GM21423 (cell line): ENCODE results near the gene UST.
"Not testable (repeated sequence)": the region's sequence is repeated elsewhere in the genome, so short reads cannot be mapped to it uniquely, and the experiment has no call there.

Source experiments
- ATAC-seq: cut with Tn5 transposase; IDR thresholded peaks from one replicate; pipeline ENCODE4 v1.9.1; 2021; ENCODE audit warnings: mild to moderate bottlenecking, moderate library complexity; ENCODE audit not compliant: unreplicated experiment

UST gene

DNA sequence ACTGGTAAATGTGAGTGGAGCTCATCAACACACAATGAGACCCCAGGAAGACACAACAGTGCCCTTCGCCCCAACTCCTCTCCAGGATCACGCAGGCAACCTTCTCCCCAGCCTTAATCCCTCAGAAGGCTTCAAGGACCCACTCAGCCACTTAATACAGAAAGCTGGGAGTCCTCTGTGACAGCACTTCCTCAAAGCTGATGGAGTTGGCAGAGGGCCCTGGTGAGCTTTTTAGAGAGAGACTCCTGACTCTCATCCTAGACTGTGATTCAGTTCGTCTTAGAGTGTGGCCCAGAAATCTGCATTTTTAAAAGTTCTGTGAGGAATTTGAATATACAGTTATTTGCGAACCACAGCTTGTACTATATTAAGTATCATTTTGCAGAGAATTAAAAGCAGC is 187.7 kb downstream of the UST start:
- ATAC-seq, result no peak

DNA sequence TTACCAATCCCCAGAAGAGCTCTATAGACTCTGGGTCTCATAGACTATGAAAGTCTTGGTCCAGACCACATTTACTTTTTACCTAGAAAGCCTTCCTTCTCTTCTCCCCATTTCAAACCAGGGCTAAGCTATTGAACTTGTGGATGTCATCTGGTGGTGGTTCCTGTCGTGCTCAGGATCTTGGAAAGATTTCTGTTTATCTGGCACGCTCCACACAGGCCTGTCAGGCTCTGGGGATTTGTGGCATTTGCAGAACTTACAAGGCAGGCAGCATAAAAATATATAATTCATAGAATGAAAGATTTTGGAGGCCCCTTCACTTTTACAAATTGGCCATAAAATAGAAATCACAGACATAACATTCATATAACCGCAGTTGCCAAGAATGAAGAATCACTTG is 188.1 kb downstream of the UST start:
- ATAC-seq, result no peak

DNA sequence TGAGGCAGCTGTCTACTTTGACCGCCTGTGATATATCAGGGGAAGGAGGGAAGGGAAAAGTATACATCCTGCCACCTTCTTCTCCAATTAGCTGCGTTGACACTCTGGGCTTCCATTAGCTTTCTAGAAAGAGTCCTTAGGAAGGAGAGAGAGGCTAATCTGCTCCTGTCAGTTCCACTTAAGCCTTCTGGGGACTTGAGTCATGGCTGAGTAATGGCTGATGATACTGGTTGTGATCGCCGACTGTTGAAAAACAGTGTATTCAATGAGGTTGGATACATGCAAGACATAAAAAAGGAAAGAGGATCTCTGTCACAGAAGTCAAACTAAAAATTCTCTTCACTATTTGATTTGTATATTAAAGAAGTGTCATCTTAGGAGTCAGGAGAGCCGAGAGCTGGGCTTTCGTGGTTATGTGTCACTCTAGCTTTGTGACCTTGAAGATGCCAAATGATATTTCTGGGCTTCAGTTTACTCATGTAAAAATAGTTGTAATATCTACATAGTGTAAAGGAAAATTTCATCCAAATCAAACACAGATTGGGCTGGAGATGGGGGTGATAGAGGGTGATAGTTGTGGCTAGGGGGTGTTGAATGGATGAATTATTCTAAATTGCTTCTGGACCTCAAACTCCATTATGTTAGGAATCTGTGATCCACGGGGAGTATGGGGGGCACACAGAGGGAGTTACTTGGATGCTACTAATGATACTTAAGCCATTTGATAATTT is 189.0 kb downstream of the UST start:
- ATAC-seq, result no peak

DNA sequence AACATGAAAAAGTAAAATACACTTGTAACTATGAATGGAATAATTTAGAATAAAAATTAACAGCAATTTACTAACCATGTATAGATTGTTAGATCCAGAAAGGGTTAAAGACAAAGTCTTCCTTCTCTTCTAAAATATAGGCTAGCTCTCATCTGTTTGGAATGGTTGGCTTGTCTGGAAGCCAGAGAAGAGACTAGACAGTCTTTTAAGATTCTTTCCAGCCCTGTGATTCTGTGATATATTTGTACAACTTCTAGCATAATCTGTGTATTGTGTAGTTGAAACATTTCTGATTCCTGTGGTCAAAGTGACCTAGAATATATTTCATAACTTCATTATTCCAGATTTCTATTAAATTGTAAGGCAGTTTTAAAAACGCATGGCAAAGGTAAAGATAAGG is 196.6 kb downstream of the UST start:
- no peak for ATAC-seq

DNA sequence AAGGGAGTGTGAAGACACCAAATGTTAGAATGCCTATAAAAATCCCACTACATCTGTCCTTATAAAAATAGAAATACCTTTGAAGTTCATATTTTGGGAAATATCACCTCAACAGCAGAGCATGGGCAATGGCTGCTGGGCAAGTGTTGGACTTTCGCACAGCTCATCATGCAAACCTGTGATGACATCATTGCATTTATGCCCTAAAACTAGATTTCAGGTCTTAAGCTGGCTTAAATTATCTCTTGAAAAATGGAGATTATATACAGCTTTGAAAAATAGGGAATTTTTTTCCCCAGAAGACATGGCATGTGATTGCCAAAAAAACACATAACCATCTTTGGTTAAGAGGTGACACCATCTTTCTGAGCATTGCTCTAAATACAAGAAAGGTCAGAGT is 197.8 kb downstream of the UST start:
- no peak for ATAC-seq

DNA sequence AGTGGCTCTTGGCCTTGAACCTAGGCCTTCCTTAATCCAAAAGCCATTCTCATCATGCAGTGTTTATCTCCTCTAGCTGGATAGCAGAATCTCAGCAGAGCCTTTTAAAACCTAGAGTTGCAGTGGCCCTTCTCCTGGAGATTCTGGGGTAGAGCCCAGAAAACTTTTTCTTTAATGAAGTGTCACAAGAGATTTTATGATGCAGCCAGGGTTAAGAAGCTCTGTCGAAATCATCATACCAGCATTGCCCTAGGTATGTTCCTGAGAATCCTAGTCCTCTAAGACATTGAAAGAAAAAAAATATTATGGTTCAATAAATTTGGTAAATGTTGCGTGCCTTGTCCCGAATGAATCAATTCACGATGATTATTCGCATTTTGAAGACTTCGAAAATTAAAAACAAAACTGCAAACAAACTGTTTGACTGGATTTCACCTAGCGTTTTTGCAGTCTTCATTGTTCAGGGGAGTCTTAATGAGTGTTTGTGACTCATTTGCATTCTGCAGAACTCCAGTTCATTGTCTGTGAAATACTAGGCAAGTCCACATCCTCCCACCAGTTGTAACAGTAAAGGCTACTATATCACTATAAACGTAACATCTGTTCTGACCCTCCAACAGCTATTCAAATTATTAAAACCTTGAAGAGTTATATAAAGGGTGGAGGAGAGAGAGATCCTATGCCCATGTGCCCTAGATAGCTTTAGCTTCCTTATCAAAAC is 198.6 kb downstream of the UST start:
- ATAC-seq, result no peak

DNA sequence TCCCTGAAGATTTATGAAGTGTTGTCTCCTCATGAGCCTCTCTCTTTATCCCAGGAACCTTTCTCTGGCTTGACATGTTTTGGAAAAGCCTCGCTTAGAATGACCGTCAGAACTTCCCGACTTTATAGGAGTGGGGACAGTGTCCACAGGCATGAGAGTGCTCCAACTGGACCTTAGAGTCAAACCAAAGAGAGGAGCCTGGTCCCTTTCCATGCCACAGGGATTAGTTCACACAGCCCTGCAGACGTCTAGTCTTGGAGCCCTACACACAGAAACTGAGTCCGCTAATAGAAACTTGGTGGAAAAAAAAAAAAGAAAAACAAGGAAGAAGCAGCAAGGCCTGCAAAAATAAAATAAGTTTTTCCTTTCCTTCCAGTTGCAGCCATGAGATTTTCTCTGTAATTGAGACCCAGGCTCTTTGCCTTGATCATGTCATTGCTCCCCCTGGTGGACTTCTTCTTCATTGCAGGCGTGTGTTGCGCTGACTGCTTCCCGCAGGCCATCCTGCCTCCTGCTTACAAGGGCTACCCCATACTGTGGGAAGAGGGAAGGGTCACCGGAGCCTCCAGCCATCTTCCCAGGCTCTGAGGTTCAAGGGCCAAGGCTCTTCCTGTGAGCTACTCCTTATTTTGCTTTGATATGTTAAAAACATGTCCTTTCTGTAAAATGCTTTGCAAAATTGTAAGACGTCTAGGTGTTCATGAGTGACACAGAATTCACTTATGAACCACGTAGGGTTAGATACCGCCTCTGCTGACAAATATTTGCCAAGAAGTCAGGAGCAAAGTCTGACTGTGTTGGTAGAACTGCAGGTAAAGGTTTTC is 201.0 kb downstream of the UST start:
- ATAC-seq, result no peak

DNA sequence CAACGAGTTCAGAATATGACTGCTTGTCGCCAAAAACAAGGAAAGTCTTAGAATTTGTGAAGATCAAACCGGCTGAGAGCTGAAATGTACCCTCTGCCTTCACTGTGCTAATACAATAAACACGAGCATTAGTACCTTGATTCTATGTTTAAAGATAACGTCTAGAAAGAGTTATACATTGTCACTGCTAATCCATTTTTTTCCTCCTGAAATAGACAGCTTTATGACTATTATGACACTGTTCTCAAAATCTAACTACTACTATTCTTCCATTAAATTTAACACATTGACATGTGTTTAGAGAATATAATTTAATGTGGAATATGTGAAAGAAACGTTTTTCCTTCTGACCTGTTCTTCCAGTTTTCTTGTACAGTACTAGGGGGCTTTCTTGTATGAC is 204.8 kb downstream of the UST start:
- no peak for ATAC-seq

DNA sequence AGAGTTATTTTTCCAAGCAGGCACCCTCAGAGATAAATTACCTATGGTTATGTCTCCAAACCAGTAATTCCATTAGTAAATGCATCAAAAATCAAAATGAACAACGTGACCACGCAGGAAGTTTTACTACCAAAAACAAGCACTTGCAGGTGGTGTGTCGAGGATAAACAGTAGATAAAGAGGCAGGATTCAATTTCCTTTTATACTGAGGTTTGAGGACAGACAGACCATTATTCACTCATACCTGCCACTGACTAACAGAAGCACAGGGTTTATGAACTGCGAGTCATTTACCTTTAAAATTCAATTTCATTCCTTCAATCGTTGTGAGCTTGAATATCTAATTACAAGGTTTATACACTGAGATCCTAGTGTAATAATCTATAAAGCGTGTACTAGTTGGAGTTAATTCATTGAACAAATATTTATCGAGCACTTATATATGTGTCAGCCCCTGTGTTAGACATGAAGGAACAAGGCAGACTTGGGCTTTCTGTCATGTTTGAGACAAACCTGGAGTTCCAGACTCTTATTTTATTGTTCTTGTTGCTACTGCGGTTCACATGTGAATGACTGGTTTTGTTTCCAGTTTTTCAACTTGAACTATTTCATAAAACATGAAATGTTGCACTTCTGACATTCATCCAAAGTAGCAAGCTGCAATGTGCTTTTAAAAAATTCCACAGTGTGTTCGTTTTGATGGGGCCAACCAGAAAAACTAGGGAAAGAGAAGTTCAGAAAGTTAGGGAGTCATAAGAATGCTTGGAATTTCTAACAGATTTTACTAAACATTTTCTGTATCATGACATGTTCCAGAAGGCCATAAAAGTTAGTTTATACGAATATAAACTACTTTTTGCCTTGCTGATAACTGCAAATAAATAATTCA is 205.6 kb downstream of the UST start:
- no peak for ATAC-seq

DNA sequence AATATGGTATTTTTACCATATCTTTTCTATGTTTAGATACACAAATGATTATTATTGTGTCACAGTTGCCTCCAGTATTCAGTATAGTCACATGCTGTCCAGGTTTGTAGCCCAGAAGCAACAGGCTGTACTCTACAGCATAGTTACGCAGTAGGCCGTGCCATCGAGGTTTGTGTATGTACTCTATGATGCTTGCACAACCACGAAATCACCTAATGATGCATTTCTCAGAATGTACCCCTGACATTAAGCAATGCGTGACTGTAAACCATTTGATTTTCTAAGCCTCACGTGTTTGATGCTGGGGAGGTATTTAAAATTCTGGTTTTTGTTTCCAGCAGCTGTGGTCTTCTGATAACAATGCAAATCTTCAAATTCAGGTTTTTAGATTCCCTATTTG is 207.6 kb downstream of the UST start:
- ATAC-seq, result no peak

DNA sequence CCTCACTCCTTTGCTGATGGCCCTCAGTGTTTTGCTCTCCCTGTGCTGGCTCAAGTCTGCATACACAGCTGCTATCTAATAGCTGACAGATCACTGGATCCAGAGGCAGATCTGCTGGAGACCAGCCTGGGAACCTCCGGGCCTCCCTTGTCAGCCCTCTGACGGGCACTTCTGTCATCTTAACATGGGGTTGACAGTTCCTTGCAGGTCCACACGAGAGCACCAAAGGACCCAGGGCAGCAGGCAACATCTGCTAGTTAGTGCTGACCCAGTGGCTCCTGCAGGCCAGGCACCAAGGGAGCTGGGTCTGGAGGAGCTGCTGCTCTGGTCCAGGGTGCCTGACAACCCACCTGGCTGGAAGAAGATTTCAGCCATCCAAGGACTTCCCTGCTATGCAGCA is 208.1 kb downstream of the UST start:
- ATAC-seq, result no peak

DNA sequence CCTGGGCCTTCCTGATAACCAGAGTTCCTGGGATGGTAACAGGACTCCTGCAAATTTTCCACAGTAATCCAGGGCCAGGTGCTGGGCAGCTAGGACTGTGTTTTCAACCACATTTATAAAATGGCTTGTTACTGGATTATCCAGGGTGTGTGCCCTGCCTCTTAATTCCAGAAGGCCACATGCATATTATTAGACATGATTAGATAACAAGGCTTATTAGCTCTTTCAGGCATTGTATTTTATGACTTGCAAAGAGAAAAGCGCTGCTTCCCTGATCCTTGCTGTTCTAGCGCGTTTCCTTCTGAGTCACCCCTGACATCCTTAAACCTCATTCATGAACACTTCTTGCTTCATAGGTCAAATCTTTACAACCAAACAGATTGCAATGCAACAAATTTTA is 208.6 kb downstream of the UST start:
- ATAC-seq, result no peak

DNA sequence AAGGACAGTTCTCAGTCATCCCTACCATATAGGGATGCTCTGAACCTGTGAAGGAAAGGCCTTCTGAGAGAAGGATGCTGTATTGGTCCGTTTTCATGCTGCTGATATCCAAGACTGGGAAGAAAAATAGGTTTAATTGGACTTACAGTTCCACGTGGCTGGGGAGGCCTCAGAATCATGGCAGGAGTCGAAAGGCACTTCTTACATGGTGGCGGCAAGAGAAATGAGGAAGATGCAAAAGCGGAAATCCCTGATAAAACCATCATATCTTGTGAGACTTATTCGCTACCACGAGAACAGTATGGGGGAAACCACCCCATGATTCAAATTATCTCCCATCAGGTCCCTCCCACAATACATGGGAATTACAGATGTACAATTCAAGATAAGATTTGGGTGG is 209.3 kb downstream of the UST start:
- not testable (repeated sequence) for ATAC-seq

DNA sequence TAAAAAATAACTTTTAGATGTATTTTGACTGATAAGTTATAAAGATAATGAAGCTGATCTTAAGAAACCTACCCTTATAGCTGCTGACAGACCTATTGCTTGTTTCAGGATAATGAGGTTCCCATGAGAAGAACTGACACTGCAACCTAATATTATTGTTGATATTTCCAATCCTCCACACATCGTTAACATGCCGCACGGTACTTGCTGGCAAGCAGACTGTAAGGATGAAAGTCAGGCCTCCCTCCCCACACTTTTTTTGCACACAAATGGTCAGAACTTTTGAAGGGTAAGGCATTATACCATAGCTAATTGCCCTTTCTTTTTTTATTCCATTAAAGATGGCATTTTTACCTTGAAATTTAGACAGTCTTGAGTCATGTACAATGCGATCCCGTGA is 210.9 kb downstream of the UST start:
- ATAC-seq, result no peak

DNA sequence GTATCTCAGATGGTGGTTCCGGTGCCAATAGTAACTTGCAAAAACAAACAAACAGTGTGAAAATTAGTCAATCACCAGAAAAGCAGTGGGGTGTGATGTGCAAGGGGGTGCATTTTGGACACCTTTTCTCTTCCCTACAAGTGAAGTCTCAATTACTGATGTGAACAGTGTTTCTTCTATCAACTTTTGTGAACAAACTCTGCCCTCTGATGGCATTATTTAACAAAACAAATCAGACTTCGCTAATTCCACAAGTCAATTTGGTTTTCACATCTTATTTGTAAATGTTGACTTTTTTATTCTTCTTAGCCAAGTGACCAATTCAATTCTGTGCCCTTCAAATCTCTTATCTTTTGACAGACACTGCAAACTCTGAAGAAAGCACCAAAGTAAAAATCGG is 212.2 kb downstream of the UST start:
- no peak for ATAC-seq

DNA sequence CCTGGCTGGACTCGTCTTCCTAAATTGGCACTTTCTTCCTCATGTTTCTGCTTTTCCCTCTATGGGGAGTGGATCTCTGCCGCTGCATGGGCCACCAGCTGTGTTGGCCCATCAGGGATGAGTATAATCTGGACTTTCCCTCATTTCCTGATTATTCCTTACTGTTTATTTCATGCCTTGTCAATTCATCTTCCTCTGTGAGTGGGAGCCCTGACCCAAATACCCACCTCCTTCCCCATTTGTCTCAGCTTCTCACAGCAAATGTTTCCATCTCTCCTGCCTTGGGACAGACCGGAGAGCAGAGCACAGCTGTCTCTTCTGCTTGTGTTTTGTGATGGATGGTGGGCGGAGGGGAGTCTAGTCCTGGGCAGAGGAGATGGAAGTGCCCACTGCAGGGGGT is 212.7 kb downstream of the UST start:
- no peak for ATAC-seq

DNA sequence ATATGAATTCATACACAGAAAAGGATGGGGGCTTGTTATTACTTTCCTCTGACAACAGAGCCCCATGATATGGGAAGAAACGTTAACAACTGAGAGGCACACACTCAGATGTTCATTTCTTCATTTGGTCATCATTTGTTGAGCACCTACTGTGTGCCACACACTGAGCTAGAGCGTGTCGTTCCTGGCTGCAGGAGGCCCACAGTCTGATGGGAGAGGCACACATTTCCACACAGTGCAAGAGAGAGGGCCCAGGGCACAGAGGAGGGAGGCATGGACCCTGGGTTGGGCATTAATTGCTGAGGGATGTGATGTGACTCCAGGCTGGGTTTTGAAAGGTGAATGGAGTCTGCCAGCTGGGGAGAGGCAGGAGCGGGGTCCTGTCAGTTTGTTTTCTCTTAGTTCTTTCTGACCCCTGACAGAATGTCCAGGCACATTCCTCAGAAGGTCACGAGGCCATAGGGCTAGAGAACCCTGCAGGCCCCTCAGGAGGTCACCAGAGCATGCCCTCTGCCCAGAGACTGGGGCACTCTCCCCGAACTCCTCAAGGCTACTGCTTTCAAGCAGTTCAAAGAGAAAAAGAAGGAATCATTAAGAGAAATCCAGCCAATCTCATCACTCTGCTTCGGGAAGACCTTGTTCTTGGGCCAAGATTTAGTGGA is 216.2 kb downstream of the UST start:
- no peak for ATAC-seq

DNA sequence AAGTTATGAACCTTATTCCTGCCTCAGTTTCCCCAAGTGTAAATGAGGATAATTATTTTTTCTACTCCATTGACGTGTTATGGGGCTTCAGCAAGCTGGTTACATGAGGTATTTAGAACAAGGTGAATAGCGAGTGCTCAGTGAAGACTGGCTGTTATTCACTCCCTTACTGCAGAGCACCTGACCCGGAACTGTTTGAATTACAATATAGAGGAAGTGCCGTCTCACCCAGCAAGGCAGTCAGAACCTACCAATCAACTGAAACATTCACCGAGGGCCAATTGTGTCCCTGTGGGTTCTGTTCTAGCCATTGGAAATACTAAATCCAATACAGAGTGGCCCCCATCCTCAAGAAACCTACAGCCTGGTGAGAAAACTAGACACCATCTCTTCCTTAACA is 216.9 kb downstream of the UST start:
- ATAC-seq, result no peak

DNA sequence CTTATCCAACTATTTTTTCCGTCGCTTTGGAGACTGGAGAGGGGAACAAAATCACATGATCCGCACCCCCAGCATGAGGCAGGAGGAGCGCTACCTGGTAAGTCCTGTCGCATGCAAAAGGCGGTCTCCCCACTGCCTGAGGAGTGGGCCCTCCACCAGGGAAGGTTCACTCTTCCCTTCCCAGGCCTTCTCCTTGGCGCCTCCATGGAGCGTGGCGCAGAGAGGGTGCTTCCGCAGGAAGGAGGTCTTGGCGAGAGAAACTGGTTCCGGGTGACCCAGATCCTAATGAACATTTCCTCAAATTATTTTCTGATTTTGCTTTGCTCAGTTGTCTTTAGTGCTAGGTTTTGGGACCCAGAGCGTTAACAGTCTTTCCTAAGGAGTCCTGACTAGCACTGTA is 217.6 kb downstream of the UST start:
- no peak for ATAC-seq

DNA sequence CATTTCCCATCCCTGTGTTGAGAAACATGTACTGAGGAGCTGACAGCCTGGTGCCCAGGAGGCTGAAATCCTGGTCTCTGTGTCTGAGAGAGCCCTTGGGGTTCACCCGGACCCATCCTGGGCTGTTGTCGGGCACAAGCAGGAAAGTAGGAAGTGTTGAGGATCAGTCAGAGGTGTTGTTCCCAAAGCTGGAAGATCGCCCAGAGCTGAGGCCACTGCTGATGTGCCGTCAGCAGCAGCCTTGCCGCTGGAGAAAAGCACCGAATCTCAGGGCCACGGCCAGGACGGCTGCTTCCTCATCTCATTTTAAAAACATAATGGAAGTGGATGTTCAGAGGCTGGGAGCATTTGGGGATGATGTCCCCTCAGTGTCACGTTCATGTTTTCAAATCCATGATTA is 218.5 kb downstream of the UST start:
- no peak for ATAC-seq
